ENCODE data around the gene POU6F2. TPM values are rescaled to one million over a fixed set of nuclear protein-coding genes. Genes with fewer than 3 reads are reported as not detected.

POU6F2 gene
- total RNA-seq, 4 donors from 2014 or later, result not detected

DNA sequence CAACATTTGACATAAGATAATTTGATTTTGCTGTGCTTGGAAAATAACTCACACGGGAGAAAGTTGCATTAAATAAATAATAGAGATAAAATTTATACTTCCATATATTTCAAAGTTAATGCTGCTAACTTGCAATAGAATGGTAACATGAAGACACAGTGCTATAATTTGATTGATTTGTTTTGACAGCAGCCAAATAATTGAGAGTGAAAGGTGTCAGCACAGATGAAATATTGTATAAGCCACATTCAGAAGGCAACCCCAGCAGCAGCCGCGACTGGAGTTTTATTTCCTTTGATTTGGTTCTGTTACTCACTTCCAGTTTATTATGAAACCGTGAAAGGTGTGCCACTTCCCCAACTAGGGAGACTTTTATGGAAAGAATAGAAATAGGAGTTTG is 242.2 kb downstream of the POU6F2 start:
- Histone ChIP-seq H3K36me3 (no peaks in the 10 kb centered on the region), H3K27me3 (no peaks in the 10 kb centered on the region), H3K27ac (replicated peaks in 1 of 4) (no peak overlapping the region), H3K4me3 (no peak overlapping the region), H3K4me1 (no peaks in the 10 kb centered on the region), H3K9me3 (no peaks in the 10 kb centered on the region)
- 80% methylated on average over 4 of the region's 4 CpGs for WGBS
- intact Hi-C loops (cut with DNase I), result no loop called here
- DNase-seq (ENCODE audit: extremely low spot score), result no peak
- no peak for TF ChIP-seq POLR2AphosphoS5 (IDR thresholded peaks at IDR 0.05)
- TF ChIP-seq, protein P1, sequence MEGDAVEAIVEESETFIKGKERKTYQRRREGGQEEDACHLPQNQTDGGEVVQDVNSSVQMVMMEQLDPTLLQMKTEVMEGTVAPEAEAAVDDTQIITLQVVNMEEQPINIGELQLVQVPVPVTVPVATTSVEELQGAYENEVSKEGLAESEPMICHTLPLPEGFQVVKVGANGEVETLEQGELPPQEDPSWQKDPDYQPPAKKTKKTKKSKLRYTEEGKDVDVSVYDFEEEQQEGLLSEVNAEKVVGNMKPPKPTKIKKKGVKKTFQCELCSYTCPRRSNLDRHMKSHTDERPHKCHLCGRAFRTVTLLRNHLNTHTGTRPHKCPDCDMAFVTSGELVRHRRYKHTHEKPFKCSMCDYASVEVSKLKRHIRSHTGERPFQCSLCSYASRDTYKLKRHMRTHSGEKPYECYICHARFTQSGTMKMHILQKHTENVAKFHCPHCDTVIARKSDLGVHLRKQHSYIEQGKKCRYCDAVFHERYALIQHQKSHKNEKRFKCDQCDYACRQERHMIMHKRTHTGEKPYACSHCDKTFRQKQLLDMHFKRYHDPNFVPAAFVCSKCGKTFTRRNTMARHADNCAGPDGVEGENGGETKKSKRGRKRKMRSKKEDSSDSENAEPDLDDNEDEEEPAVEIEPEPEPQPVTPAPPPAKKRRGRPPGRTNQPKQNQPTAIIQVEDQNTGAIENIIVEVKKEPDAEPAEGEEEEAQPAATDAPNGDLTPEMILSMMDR (IDR thresholded peaks at IDR 0.05), result no peak
- no peak for TF ChIP-seq POLR2A (IDR thresholded peaks at IDR 0.05; ENCODE audit: low read depth)
- no peak for TF ChIP-seq EP300 (IDR thresholded peaks at IDR 0.05)

GRCh38 chr7:39221901-39222300 is 244.2 kb downstream of the POU6F2 start:
- H3K9me3 ChIP-seq, result no peaks in the 10 kb centered on the region
- H3K27ac ChIP-seq (replicated peaks in 1 of 4), result no peak overlapping the region
- no peaks in the 10 kb centered on the region for H3K4me1 ChIP-seq
- 51% methylated on average over 1 of the region's 1 CpG for WGBS
- H3K4me3 ChIP-seq, result no peak overlapping the region
- DNase-seq (ENCODE audit: extremely low spot score), result no peak
- intact Hi-C loops (cut with DNase I), result no loop called here
- H3K27me3 ChIP-seq, result no peaks in the 10 kb centered on the region
- H3K36me3 ChIP-seq, result no peaks in the 10 kb centered on the region
- no peak for TF ChIP-seq POLR2A (IDR thresholded peaks at IDR 0.05; ENCODE audit: low read depth)
- TF ChIP-seq, protein P1 (IDR thresholded peaks at IDR 0.05), result no peak
- TF ChIP-seq POLR2AphosphoS5 (IDR thresholded peaks at IDR 0.05), result no peak
- TF ChIP-seq EP300 (IDR thresholded peaks at IDR 0.05), result no peak

GRCh38 chr7:39228946-39229345 is 251.2 kb downstream of the POU6F2 start:
- WGBS, result 44% methylated on average over 3 of the region's 3 CpGs
- H3K4me1 ChIP-seq, result no peaks in the 10 kb centered on the region
- H3K27me3 ChIP-seq, result peaks cover 0 to 7% (median 0%) of the 10 kb centered on the region in 4 donors
- intact Hi-C loops (cut with DNase I), result no loop called here
- no peak overlapping the region for H3K4me3 ChIP-seq
- H3K36me3 ChIP-seq, result no peaks in the 10 kb centered on the region
- DNase-seq (ENCODE audit: extremely low spot score), result no peak
- TF ChIP-seq POLR2AphosphoS5 (IDR thresholded peaks at IDR 0.05) (no peak), EP300 (IDR thresholded peaks at IDR 0.05) (no peak), POLR2A (IDR thresholded peaks at IDR 0.05; ENCODE audit: low read depth) (no peak)
- TF ChIP-seq, protein P1 (IDR thresholded peaks at IDR 0.05), result no peak
- H3K9me3 ChIP-seq, result no peaks in the 10 kb centered on the region
- no peak overlapping the region for H3K27ac ChIP-seq (replicated peaks in 1 of 4)

GRCh38 chr7:39233851-39234529 is 256.3 kb downstream of the POU6F2 start:
- DNase-seq (ENCODE audit: extremely low spot score), result no peak
- Histone ChIP-seq H3K9me3 (no peaks in the 10 kb centered on the region), H3K27ac (replicated peaks in 1 of 4) (no peak overlapping the region), H3K4me3 (no peak overlapping the region), H3K4me1 (no peaks in the 10 kb centered on the region), H3K27me3 (peaks cover 0 to 10% (median 0%) of the 10 kb centered on the region in 4 donors), H3K36me3 (no peaks in the 10 kb centered on the region)
- intact Hi-C loops (cut with DNase I), result no loop called here
- WGBS, result 84% methylated on average over 5 of the region's 5 CpGs
- TF ChIP-seq EP300 (IDR thresholded peaks at IDR 0.05), result no peak
- TF ChIP-seq POLR2A (IDR thresholded peaks at IDR 0.05; ENCODE audit: low read depth), result no peak
- TF ChIP-seq, protein P1 (IDR thresholded peaks at IDR 0.05), result no peak
- no peak for TF ChIP-seq POLR2AphosphoS5 (IDR thresholded peaks at IDR 0.05)
